ELF-1 (cell line): ENCODE results near the gene ORAI1.
"Not testable (repeated sequence)": the region's sequence is repeated elsewhere in the genome, so short reads cannot be mapped to it uniquely, and the experiment has no call there.

Experiments used
- DNase-seq: peaks from one replicate; pipeline ENCODE4 v3.0.0-alpha.2; 2016; ENCODE audit warnings: low read depth, low spot score

ORAI1 gene

DNA sequence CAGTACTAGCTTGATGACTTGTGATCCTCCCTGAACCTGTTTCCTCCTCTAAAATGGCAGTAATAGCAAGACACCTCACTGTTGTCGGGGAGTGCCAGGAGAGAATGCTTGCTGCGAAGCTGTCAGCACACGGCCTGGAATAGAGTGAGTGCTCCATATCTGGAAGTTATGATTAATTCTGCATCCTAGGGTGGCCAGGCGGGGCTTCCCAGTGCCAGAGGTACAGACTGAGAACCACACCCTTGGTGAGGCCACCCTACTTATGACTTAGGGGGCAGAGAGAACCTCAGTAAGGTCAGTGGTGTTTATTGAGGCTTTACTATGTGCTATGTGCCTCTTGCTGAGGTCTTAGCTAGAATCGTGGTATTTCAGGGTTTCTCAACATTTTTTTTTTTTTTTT lies 23.0 kb downstream of the ORAI1 start:
- no peak for DNase-seq

DNA sequence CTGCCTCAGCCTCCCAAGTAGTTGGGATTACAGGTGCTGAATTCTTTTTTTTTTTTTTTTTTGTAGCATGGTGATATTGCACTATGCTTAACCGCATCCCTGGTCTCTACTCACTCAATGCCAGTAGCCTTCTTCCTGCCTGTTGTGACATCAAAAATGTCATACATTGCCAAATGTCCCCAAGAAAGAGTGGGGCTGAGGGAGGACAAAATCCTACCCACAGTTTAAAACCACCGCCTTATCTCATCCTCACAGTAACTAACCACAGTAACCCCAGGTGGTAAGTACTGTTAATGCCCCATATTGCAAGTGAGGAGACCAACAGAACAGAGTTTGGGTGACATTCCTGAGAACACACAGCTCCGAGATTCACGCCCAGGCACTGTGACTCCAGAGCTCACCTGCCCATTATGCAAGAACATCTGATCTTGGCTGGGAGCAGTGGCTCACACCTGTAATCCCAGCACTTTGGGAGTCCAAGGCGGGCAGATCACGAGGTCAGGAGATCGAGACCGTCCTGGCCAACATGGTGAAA lies 23.6 kb downstream of the ORAI1 start:
- DNase-seq: no peak

DNA sequence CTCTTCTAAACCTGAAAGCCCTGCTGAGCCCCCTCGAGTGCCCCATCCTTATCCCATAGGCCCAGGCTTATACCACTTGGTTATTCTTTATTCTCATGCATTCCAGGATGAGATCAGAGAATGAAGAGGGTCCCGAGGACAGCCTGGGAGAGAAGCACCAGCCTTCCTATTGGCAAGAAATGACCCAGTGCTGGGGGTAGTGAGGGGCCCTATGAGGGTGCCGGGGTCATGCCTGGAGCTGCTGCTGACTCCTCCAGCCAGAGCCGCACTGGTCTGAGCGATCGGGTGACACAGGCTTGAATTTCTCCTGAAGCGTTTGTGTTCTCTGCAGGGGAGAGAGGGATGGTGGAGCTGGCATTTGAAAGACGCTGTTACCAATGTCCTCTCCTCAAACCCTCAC lies 25.0 kb downstream of the ORAI1 start:
- no peak for DNase-seq

DNA sequence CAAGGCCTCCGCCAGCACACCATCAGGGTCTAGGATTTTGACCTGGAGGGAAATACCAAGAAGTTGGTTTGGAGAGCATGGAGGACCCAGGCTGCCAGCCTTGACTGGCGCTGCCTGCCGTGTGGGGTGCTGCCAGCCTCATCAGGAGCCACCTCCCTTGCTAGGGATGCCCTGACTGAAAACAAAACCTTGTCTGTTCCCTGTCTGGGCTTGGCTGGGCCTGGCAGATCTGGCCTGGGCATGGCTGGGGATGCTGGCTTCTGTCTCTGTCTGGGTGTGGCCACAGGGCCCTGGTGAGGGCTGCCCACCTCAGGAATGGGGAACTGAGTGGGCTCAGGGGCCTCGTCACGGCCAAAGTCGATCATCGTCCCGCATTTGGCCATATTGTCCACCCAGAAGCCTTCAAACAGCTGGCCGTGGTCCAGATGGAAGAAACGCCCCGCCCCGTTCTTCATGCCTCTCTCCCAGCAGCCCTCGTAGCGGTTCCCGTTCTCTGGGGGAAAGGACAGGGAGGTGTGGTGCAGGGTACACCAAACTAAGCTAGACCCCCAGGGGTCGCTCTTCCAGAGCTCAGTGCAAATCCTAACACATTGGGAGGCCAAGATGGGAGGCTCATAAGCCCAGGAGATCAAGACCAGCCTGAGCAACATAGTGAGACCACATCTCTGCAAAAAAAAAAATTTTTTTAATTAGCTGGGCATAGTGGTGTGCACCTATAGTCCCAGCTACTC lies 26.6 kb downstream of the ORAI1 start:
- DNase-seq: no peak

DNA sequence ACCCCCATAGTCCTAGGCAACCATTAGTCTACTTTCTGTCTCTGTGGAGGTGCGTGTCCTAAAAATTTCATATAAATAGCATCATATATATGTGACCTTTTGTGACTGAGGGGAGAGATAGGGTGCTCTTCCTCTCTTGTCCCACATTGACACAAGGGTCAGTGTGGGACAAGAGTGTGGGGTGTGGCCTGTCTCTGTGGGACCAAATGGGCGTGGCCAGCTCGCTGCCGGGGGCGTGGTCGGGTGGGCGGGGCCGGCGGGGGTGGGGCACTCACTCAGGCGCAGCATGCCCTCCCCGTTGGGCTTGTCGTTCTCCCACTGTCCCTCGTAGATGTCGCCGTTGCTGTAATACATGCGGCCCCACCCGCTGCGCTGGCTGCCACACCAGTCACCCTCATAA lies 27.7 kb downstream of the ORAI1 start:
- no peak for DNase-seq

DNA sequence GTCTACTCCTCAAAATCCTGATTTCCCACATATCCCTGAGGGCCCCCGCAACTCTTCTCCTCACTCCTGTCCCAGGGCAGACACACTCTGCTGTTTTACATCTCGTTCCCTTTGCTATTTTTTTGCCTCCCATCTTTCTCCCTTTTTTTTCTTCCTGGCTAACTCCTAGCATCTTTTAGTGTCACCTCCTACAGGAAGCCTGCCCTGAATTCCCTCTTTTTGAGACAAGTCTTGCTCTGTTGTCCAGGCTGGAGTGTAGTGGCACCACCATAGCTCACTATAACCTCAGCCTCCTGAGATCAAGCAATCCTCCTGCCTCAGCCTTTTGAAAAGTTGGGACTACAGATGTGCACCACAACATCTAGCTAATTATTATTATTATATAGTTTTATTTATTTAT lies 29.8 kb downstream of the ORAI1 start:
- no peak for DNase-seq

DNA sequence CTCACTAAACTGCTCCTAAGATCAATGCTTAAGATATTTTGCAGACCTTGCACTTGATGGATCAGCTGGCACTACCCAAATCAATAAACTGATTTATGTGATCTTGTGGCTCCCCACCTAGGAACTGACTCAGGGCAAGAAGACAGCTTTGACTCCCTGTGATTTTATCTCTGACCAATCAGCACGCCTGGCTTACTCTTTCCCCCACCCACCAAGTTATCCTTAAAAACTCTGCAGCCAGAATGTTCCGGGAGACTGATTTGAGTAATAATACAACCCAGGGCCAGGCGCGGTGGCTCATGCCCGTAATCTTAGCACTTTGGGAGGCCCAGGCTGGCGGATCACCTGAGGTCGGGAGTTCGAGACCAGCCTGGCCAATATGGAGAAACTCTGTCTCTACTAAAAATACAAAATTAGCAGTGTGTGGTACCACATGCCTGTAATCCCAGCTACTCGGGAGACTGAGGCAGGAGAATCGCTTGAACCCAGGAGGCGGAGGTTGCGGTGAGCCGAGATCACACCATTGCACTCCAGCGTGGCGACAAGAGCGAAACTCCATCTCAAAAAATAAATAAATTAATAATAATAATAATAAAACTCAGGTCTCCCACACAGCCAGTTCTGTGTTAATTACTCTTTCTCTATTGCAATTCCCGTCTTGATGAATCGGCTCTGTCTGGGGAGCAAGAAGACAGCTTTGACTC lies 31.1 kb downstream of the ORAI1 start:
- peak; percentile 64 for DNase-seq

DNA sequence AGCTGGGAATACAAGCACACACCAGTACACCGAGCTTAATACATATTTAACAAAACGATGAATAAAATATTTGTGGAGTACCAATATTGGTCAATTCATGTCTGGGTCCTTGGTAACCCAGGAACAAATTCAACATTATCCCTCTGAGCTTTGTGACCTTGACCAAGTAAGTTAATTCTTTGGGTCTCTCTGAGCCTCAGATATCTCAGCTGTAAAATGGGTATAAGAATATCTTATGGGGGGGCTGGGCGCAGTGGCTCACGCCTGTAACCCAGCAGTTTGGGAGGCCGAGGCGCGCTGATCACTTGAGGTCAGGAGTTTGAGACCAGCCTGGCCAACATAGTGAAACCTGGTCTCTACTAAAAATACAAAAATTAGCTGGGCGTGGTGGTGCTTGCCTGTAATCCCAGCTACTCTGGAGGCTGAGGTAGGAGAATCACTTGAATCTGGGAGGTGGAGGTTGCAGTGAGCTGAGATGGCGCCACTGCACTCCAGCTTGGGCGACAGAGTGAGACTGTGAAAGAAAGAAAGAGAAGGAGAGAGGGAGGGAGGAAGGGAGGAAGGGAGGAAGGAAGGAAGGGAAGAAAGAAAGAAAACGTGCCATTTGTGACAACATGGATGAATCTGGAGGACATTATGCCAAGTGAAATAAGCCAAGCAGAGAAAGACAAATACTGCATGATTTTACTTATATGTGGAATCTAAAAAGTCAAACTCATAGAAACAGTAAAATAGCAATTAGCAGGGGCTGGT lies 35.2 kb downstream of the ORAI1 start:
- not testable (repeated sequence) for DNase-seq

DNA sequence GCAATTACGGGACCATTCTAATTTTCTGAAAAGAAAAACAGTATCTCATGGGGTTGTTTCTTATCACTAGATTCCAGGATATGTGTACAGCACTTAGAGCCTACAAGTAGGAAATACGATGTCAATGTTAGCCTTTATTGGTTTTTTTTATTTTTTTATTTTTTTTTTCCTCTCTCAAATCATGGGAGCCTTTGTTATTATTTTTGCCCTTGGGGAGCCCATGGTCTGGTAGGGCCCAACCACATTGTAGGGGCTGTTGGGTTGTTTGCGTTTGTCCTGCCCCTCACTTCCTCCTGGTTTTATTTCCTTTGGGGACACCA lies 37.2 kb downstream of the ORAI1 start:
- no peak for DNase-seq

DNA sequence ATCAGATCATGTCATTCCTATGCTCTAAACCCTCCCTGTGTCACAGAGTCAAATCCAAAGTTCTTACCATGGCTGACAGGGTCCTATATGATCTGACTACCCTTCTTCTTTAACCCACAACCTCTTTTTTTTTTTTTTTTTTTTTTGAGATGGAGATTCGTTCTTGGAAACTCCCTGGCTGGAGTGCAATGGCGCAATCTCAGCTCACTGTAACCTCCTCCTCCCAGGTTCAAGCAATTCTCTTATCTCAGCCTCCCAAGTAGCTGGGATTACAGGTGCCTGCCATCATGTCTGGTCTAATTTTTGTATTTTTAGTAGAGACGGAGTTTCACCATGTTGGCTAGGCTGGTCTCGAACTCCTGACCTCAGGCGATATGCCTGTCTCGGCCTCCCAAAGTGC lies 40.5 kb downstream of the ORAI1 start:
- DNase-seq: not testable (repeated sequence)

DNA sequence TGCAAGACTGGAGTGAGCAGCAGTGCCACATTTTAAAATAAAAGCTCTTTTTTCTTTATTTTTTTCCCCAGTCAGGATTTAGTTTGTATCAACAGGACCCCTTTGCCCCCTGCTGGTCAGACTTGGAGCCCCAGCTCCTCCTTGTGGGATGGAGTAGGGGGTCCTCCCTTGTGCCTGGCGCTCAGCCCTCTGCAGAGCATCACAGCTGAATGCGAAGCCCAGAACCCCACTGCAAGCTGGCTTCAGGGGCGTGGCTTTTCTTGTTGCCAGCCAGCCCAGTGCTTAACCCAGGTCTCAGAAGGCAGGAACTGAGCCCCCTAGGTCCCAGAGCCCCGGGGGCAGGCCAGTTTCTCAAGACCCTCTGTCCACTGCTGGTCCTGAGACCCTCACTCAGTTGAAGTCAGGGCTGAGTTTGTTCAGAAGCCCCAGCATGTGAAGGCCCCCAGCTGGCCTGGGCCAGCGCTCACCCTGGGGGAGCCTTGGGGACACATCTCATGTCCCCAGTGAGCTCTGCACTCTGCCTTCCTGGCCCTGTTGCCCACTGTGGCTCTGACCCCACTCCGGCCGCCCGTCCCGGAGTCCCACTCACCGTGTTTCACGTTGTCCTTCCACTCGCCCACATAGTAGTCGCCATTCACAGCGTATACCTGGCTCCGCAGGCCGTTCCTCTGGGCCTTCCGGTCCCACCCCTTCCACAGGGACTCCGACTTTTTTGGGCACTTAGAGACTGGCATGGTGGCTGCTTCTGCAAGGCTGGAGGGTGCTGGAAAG lies 42.6 kb downstream of the ORAI1 start:
- DNase-seq: peak; percentile 75

DNA sequence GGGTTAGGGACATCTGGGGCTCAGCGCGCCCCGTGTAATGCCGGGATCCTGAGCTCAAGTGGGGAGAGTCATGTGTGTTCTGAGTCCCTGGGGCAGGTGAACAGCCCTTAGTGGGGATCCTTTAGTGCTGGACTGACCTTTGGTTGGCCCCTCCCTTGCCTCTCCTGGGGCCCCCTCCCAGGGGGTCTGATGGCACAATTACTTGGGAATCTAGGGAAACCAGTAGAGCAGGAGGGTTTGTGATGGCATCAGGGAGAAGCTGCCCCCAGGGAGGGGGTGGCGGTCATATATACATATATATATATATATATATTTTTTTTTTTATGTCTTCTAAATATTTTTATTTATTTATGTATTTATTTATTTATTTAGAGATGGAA lies 43.2 kb downstream of the ORAI1 start, which contains the start of gene MORN3:
Gene MORN3 (minus strand): TSS at position 134 of the 380 bp plus-strand sequence. CDS start 171 bp downstream, outside the sequence.
- DNase-seq: peak; percentile 62

DNA sequence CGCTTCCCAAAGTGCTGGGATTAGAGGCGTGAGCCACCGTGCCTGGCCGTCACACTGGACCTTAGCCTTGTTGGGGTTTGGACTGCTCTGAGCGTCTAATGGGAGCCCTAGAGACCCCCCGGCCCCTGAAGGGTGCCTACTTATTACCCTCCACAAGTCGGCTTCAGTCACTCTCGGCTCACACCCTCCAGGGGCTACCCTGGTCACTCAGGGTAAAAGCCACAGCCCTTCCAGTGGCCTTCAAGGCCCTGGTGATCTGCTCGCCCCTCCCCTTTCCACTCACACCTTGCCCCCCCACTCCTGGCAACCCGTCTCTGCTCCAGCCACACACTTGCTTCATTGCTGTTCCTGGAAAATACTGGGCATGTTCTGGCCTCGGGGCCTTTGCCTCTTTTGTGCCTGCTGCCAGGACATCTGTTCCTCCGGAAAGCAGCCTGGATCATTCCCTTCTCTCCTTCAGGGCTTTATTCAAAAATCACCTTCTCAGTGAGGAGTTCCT lies 46.7 kb downstream of the ORAI1 start:
- peak; percentile 72 for DNase-seq

DNA sequence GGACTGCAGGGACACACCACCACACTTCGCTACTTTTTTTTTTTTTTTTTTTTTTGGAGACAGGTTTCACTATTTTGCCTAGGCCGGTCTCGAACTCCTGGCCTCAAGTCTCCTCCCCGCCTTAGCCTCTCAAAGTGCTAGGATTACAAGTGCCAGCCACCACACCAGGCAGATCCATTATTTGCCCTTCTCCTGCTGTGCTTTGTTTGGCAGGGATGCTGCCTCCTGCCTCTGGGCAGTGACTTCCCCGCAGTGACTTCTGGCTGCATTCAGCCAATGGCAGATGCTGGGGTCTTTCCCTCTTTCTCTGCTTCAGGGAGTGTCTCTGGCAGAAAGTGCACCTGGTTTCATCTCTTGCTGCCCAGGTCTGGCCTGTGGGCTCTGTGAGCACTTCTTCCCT lies 49.9 kb downstream of the ORAI1 start:
- peak; percentile 60 for DNase-seq

DNA sequence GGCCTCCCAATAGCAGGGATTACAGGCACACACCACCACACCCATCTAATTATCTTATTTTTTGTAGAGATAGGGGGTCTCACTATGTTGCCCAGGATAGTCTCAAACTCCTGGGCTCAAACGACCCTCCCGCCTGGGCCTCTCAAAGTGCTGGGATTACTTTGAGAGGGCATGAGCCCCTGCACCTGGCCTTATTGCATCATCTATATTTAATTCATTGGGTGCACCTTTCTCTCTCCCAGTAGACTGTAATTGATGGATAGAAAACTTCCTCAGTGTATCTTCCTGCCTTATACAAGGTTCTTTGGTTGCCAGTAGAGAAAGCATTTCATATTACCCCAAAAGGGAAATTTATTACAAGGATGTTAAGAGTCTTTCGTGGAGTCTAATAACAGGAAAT lies 52.0 kb downstream of the ORAI1 start:
- DNase-seq: no peak

DNA sequence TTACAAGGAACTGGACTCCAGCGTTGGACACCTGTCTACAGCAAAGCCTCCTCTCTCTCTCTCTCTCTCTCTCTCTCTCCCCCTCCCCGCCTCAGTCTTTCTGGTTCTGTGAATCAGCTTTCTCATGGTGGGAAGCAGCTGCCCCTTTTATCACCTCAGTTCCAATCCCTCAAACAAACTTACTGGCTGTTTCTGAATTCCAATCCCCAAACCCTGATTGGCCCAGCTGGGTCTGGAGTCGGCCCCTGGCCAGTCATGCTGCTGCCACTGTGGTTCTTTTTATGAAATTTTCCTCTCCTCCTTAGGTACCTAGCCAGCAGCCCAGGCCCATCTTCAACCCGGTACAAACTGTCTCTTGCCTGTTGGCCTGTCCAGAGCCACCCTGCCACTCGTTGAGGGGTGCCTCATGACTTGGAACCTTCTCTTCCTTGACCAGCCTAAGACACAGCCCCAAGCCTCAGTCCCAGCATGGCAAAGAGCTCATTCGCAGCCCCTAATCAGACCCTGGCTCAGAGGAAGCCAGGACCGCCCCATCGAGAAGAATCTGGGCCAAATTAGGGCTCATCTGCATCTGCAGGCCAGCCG lies 52.5 kb downstream of the ORAI1 start:
- peak; percentile 58 for DNase-seq

DNA sequence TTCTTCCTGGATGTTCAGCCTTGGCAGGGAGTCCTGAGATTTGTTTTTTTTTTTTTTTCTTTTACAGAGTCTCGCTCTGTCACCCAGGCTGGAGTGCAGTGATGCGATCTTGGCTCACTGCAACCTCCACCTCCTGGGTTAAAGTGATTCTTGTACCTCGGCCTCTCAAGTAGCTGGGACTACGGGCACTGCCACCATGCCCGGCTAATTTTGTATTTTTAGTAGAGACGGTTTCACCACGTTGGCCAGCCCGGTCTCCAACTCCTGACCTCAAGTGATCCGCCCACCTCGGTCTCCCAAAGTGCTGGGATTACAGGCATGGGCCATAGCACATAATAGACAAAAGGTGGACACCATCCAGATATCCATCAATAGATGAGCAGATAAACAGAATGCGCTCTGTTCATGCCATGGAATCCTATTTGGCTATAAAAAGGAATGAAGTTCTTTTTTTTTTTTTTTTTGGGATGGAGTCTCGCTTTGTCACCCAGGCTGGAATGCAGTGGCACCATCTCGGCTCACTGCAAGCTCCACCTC lies 53.4 kb downstream of the ORAI1 start:
- DNase-seq: not testable (repeated sequence)

DNA sequence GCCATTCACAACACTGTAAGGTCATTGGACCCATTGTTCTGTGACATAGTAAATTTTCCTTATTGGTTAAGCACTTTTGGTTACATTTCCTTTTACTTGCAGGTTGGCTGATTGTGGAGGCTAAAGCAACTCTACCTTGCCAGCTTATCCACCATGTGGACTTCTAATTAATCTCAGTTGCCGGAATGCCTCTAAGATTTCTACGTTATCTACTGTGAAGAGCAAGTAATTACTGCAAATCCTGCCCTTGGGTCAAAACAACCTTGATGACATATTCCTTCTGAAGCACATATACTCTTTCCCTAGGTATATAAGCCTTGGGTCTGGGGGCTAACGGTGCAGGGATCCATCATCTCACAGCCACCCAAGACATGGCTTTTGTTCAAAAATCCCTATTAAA lies 62.6 kb downstream of the ORAI1 start:
- DNase-seq: no peak

DNA sequence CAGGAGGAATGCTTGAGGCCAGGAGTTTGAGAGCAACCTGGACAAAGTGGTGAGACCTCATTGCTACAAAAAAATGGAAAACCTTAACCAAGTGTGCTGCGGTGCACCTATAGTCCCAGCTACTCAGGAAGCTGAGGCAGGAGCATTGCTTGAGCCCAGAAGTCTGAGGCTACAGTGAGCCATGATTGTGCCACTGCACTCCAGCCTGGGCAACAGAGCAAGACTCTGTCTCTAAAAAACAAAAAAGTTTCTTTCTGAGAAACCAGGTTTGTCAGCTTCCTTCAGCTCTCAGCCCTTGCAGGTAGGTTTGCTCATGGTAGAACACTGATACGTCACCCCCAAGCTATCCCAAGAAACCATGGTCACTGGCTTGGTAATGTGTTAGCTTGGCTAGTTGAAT lies 63.1 kb downstream of the ORAI1 start:
- DNase-seq: no peak
